Mesodermal cell (in vitro differentiated cells): Measurements from ENCODE around the gene UFSP1.
"Not testable (repeated sequence)": the region's sequence is repeated elsewhere in the genome, so short reads cannot be mapped to it uniquely, and the experiment has no call there.

Experiments used
- H3K27ac ChIP-seq: 2 replicates; pipeline ENCODE4 v1.7.0; 2013; ENCODE audit warnings: mild to moderate bottlenecking, low read depth, low read length, moderate library complexity; ENCODE audit not compliant: severe bottlenecking
- H3K36me3 ChIP-seq: 2 replicates; pipeline ENCODE4 v1.7.1; 2013; ENCODE audit warnings: mild to moderate bottlenecking, low read length, moderate library complexity; ENCODE audit not compliant: control insufficient read depth, insufficient read depth
- H3K4me1 ChIP-seq: one replicate; pipeline ENCODE4 v1.7.1; 2013; ENCODE audit warnings: mild to moderate bottlenecking, low read length; ENCODE audit not compliant: insufficient read depth, control insufficient read depth, poor library complexity, severe bottlenecking
- H3K4me3 ChIP-seq: 2 replicates; pipeline ENCODE4 v1.7.0; 2013; ENCODE audit warnings: low read length, control low read depth, mild to moderate bottlenecking; ENCODE audit not compliant: insufficient read depth, poor library complexity, severe bottlenecking; ENCODE audit errors: extremely low read depth
- H3K9me3 ChIP-seq: 2 replicates; pipeline ENCODE4 v1.7.1; 2013; ENCODE audit warnings: mild to moderate bottlenecking, low read length, moderate library complexity; ENCODE audit not compliant: control insufficient read depth
- WGBS, 2 experiments: methylation state at CpG; one replicate each; pipeline ENCODE4 v1.1.5; 2013; ENCODE audit warnings: missing lambda C conversion rate in 2 of 2; ENCODE audit not compliant: insufficient coverage in 2 of 2; 5-methylcytosine and 5-hydroxymethylcytosine counted together

The UFSP1 gene

DNA sequence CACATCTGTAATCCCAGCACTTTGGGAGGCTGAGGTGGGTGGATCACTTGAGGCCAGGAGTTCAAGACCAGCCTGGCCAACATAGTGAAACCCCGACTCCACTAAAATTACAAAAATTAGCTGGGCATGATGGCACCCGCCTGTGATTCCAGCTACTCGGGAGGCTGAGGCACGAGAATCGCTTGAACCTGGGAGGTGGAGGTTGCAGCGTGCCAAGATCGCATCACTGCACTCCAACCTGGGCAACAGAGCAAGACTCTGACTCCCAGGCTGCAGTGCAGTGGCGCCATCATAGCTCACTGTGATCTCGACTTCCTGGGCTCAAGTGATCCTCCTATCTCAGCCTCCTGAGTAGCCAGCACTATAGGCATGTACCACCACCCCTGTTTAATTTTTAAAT lies 34.6 kb downstream of the UFSP1 start:
- H3K4me1 ChIP-seq, H3K9me3 ChIP-seq, H3K4me3 ChIP-seq, H3K27ac ChIP-seq: not testable (repeated sequence)
- 90 to 95% methylated on average over 7 to 9 of the region's 9 CpGs for WGBS, 2 experiments
- peaks cover 17% of the 10 kb centered on the region for H3K36me3 ChIP-seq

GRCh38 chr7:100854146-100854895 lies 35.2 kb downstream of the UFSP1 start:
- no peak overlapping the region for H3K27ac ChIP-seq
- peaks cover 8% of the 10 kb centered on the region for H3K4me1 ChIP-seq
- H3K36me3 ChIP-seq = peaks cover 17% of the 10 kb centered on the region
- WGBS, 2 experiments = 90 to 97% methylated on average over 7 to 12 of the region's 14 CpGs
- no peak overlapping the region for H3K4me3 ChIP-seq
- no peaks in the 10 kb centered on the region for H3K9me3 ChIP-seq

DNA sequence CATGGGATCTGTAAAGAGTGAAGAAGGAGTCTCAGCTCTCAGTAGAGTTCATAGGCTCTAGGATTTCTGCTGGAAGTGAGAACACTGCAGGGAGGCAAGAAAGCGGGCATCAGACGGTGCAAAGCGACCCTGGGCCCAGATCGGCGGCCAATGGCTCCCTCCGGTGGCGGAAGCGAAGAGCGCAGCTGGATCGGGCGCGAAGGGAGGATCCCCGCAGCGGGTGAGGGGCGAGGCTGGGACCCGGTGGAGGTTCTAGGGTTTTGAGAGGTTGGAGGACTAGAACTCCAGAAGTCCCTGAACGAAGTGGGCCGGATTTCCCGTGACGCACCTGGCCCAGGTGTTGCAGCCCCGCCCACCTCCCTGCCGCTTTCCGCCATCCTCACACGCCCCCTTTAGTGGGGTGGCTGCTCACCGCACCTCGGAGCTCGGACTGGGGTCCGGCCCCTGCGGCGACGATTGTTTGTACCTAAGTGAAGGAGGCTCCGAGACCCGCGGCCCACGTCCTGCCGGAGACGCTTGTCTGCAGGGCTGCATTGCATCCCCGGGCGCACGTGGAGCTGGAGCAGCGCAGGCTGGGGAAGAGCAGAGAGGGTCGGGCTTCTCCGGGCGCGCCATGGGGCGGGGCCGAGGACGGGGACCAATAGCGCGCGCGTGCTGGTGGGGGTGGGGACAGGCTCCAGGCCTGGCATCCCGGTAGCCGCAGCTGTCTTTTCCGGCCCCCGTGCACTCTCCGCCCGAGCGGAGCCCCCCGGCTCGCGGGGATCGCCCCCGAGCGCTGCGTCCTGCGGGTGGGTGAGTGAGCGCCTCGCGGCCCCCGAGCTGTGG lies 37.3 kb downstream of the UFSP1 start, which contains the start of gene SLC12A9:
SLC12A9 (plus strand) TSS at position 666 of the 825 bp plus-strand sequence. CDS start 1,485 bp downstream, outside the sequence.
- Histone ChIP-seq H3K4me3 (peak within 1 kb of the TSS; percentile 76), H3K27ac (no peak within 1 kb of the TSS), H3K4me1 (peaks cover 8% of the 10 kb centered on the region), H3K36me3 (peaks cover 14% of the 10 kb centered on the region), H3K9me3 (no peaks in the 10 kb centered on the region)
- WGBS, 2 experiments = 0 to 1% methylated on average over 46 to 61 of the region's 71 CpGs

DNA sequence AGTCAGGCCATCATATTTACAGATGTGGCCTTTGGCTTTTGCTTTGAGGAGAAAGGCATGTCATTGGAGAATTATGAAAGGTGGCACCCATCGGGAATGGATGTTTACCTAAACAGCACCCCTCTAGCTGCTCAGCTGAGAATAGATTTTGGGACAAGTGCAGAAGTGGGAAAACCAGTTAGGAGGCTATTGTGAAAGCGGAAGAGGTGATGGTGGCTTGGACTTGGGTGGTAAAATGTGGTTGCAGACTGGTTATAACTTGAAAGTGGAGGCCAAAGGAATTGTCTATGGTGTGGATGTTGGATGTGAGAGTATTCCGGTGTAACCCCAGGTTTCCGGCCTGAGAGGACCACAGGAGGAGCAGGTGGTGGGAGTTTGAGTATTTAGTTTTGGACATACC lies 42.2 kb downstream of the UFSP1 start:
- Histone ChIP-seq H3K4me1 (no peaks in the 10 kb centered on the region), H3K27ac (no peak overlapping the region), H3K36me3 (no peaks in the 10 kb centered on the region), H3K4me3 (no peak overlapping the region), H3K9me3 (no peaks in the 10 kb centered on the region)
- WGBS, 2 experiments = 96% methylated on average over 3 to 4 of the region's 4 CpGs

GRCh38 chr7:100840470-100841100 lies 48.9 kb downstream of the UFSP1 start:
- 33 to 75% methylated on average over 2 to 5 of the region's 8 CpGs for WGBS, 2 experiments
- H3K36me3 ChIP-seq = no peaks in the 10 kb centered on the region
- no peaks in the 10 kb centered on the region for H3K9me3 ChIP-seq
- H3K4me3 ChIP-seq = no peak overlapping the region
- no peak overlapping the region for H3K27ac ChIP-seq
- H3K4me1 ChIP-seq = peaks cover 12% of the 10 kb centered on the region

DNA sequence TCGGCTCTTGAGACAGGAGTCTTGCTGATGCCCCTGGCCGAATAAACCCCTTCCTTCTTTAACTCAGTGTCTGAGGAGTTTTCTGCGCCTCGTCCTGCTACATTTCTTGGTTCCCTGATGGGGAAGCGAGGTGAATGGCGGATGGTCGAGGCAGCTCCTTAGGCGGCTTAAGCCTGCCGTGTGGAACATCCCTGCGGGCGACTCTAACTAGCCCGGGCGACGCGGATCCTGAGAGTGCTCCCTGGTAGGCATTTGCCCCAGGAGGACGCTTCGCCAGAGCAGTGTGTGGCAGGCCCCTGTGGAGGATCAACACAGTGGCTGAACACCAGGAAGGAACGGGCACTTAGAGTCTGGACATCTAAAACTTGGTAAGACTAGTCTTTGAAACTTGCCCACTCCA lies 50.2 kb downstream of the UFSP1 start:
- no peak overlapping the region for H3K4me3 ChIP-seq
- no peak overlapping the region for H3K27ac ChIP-seq
- no peaks in the 10 kb centered on the region for H3K36me3 ChIP-seq
- no peaks in the 10 kb centered on the region for H3K9me3 ChIP-seq
- 96 to 99% methylated on average over 12 to 18 of the region's 18 CpGs for WGBS, 2 experiments
- H3K4me1 ChIP-seq = peaks cover 12% of the 10 kb centered on the region
